HepG2 (cell line): ENCODE measurements around the gene CCL4.
"Not testable (repeated sequence)": the region's sequence is repeated elsewhere in the genome, so short reads cannot be mapped to it uniquely, and the experiment has no call there.

Source experiments
- ESRRA ChIP-seq: sonication (generic); formaldehyde crosslinking; IDR thresholded peaks from 2 replicates; pipeline ENCODE4 v1.5.1; 2020; ENCODE audit warnings: mild to moderate bottlenecking, low read depth, missing genetic modification reagents
- HDAC2 ChIP-seq: sonication (generic); formaldehyde crosslinking; IDR thresholded peaks from 2 replicates; pipeline ENCODE4 v1.4.0; 2020; ENCODE audit warnings: missing genetic modification reagents
- JUN ChIP-seq: sonication (generic); formaldehyde crosslinking; IDR thresholded peaks from 2 replicates; pipeline ENCODE4 v1.4.0; 2020; ENCODE audit warnings: mild to moderate bottlenecking, missing genetic modification reagents
- NFIC ChIP-seq: IDR thresholded peaks from 2 replicates; pipeline ENCODE4 v1.6.1; 2012; ENCODE audit warnings: mild to moderate bottlenecking, low read length, inconsistent platforms
- TP53 ChIP-seq: sonication (generic); formaldehyde crosslinking; conservative IDR thresholded peaks from 2 replicates; pipeline ENCODE4 v1.4.0; 2020; ENCODE audit warnings: missing genetic modification reagents
- ZBTB7A ChIP-seq: sonication (generic); formaldehyde crosslinking; IDR thresholded peaks from 2 replicates; pipeline ENCODE4 v1.8.0; 2022; ENCODE audit warnings: mild to moderate bottlenecking, missing genetic modification reagents
- ZNF549 ChIP-seq: sonication (generic); formaldehyde crosslinking; IDR thresholded peaks from 2 replicates; pipeline ENCODE4 v1.5.0; 2020; ENCODE audit warnings: missing genetic modification reagents
- ZNF776 ChIP-seq: sonication (generic); formaldehyde crosslinking; IDR thresholded peaks from 2 replicates; pipeline ENCODE4 v1.4.0; 2020; ENCODE audit warnings: mild to moderate bottlenecking, missing genetic modification reagents
- ZSCAN30 ChIP-seq: sonication (generic); formaldehyde crosslinking; IDR thresholded peaks from 2 replicates; pipeline ENCODE4 v1.5.0; 2020; ENCODE audit warnings: mild to moderate bottlenecking, missing genetic modification reagents
- TF ChIP-seq, protein P1 (sequence below), 2 experiments: sonication (generic) in 1 of 2; formaldehyde crosslinking in 1 of 2; IDR thresholded peaks; 2 replicates each; pipeline versions ENCODE4 v1.5.1 to v1.6.1; 2011 to 2020; ENCODE audit warnings: borderline replicate concordance in 1 of 2, low read depth in 1 of 2, low read length in 1 of 2, mild to moderate bottlenecking in 1 of 2, missing genetic modification reagents in 1 of 2, moderate library complexity in 1 of 2

DNA sequence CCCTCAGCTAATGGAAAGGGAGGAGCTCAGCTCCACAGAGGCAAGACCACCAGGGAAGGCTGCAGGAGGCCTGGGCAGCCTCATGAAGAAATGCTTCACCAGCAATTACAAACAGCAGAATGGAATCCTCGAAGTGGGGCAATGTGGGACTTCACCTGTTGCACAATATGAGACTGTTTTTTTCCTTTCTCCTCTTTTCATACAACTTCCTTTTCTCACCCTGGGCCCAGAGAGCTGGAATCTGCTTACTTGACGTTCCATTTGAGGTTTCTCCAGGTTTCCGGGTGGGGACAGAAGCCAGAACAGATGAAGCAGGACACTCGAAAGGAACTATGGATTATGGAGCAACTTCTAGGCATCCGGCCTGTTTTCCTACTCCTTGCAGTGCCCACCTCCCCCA is 4.6 kb downstream of the CCL4 start:
- not testable (repeated sequence) for TF ChIP-seq ESRRA (CRISPR knock-in tag); ZSCAN30; HDAC2 (CRISPR knock-in tag); ZBTB7A (CRISPR knock-in tag); JUN; ZNF549; NFIC; ZNF776; TP53 (CRISPR knock-in tag)
- TF ChIP-seq, protein P1, sequence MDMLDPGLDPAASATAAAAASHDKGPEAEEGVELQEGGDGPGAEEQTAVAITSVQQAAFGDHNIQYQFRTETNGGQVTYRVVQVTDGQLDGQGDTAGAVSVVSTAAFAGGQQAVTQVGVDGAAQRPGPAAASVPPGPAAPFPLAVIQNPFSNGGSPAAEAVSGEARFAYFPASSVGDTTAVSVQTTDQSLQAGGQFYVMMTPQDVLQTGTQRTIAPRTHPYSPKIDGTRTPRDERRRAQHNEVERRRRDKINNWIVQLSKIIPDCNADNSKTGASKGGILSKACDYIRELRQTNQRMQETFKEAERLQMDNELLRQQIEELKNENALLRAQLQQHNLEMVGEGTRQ (IDR thresholded peaks at IDR 0.05; ENCODE audit: low read depth, low read length), result not testable (repeated sequence)
- TF ChIP-seq, protein P1 (CRISPR knock-in tag; IDR thresholded peaks at IDR 0.05; ENCODE audit: borderline replicate concordance), result not testable (repeated sequence)
